GM23248 (cell line): Measurements from ENCODE around the gene SLC2A6.

Experiments used
- EZH2 ChIP-seq: fragments of 200-600 bp; sonication (generic); IDR thresholded peaks from 2 replicates; pipeline ENCODE4 v1.6.1; 2018; ENCODE audit warnings: antibody characterized with exemption, mild to moderate bottlenecking; ENCODE audit not compliant: insufficient read depth, poor library complexity, severe bottlenecking
- EZH2phosphoT487 ChIP-seq: fragments of 200-600 bp; sonication (generic); IDR thresholded peaks from 2 replicates; pipeline ENCODE4 v1.6.1; 2018; ENCODE audit warnings: antibody characterized with exemption, moderate library complexity, mild to moderate bottlenecking, low read depth; ENCODE audit not compliant: insufficient read depth

DNA sequence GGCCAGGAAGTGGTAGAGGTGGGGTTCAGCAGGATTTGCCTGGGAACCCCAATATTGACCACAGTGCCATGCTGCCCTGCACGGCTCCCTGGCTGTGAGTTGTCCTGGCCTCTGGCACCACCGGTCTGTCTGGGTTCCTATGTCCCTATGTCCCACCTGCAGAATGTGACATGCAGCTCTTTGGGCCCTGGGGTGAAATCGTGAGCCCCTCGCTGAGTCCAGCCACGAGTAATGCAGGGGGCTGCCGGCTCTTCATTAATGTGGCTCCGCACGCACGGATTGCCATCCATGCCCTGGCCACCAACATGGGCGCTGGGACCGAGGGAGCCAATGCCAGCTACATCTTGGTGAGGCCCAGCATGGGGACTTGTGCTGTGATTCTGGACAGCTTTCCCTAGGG lies 21.2 kb downstream of the SLC2A6 start:
- no peak for TF ChIP-seq EZH2
- TF ChIP-seq EZH2phosphoT487: no peak
